ENCODE data around the gene RAB4B.
"Not testable (repeated sequence)": the region's sequence is repeated elsewhere in the genome, so short reads cannot be mapped to it uniquely, and the experiment has no call there.

RAB4B gene, protein sequence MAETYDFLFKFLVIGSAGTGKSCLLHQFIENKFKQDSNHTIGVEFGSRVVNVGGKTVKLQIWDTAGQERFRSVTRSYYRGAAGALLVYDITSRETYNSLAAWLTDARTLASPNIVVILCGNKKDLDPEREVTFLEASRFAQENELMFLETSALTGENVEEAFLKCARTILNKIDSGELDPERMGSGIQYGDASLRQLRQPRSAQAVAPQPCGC

DNA sequence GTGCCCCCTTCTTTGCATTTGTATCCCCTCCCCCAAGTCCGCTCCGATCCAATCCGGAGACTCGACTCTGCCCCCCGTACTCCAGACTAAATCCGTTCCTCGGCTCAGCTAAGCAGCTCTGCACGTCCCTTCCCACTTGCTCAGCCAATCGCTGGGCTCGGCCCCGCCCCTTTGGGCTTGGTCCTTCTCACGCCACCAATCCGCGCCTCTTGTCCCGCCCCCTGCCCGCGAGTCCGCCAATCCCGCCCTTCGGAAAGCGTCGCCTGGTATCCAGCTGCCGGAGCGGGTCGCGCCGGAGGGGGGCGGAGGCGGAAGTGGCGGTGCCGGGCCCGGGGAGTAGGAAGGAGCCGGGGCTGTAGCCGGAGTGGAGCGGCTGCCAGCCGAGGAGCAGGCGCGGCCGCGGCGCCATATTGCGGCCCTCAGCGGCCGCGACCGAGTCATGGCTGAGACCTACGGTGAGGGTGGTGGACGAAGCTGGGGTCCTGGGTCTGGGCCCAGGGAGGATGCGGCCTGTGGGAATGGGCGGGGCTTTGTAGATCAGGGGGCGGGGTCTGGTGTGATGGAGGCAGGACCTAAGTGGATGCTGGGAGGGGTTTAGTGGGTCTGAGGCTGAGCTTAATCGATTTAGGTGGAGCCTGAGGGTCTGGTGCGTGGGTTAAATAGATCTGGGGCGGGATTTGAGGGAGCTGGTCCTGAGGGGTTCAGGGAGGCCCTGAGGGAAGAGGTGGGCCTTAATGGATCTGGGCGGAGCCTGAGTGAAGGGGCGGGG lies at the start of gene RAB4B:
Gene RAB4B, plus strand, starts transcription at position 311 of the 769 bp plus-strand sequence. Its CDS starts 129 bp downstream, at position 440.
- in situ Hi-C loops (cut with HindIII; ENCODE audit: low sequenced_read_pairs) = no loop called here

DNA sequence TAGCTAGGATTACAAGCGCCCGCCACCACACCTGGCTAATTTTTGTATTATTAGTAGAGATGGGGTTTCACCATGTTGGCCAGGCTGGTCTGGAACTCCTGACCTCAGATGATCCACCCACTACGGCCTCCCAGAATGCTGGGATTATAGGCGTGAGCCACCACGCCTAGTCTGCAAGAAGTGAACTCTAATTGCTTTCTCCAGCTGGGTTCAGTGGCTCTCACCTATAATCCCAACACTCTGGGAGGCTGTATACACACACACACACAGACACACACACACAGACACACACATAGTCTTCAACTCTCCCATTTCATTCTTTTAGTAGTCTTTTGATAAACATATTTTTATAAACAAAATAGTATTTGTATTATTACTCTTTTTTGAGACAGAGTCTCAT lies 48.0 kb upstream of the RAB4B start:
- in situ Hi-C loops (cut with HindIII; ENCODE audit: low sequenced_read_pairs) = not testable (repeated sequence)

DNA sequence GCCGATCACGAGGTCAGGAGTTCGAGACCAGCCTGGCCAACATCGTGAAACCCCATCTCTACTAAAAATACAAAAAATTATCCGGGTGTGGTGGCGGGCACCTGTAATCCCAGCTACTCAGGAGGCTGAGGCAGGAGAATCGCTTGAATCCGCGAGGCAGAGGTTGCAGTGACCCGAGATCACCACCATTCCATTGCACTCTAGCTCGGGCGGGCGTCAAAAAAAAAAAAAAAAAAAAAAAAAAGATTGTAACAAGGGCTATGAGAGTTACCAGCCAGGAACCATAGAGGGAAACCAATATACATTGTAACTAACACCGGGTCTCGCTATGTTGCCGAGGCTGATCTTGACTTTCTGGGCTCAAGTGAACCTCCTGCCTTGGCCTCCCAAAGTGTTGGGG lies 45.7 kb upstream of the RAB4B start:
- in situ Hi-C loops (cut with HindIII; ENCODE audit: low sequenced_read_pairs) = not testable (repeated sequence)

DNA sequence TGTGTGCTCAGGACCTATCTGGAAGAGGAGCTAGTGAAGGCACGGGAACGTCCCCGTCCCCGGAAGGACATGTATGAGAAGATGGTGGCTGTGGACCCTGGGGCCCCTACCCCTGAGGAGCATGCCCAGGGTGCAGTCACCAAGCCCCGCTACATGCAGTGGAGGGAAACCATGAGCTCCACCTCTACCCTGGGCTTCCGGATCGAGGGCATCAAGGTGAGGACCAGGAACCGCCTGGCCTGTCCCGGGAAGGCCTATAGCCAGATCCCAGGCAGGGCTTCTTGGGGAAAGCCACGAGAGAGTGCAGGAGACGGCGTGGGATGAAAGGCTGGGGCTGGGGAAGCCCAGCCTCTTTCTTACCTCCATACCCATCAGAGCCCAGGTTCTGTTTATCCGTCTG lies 44.9 kb upstream of the RAB4B start:
- in situ Hi-C loops (cut with HindIII; ENCODE audit: low sequenced_read_pairs) = no loop called here

DNA sequence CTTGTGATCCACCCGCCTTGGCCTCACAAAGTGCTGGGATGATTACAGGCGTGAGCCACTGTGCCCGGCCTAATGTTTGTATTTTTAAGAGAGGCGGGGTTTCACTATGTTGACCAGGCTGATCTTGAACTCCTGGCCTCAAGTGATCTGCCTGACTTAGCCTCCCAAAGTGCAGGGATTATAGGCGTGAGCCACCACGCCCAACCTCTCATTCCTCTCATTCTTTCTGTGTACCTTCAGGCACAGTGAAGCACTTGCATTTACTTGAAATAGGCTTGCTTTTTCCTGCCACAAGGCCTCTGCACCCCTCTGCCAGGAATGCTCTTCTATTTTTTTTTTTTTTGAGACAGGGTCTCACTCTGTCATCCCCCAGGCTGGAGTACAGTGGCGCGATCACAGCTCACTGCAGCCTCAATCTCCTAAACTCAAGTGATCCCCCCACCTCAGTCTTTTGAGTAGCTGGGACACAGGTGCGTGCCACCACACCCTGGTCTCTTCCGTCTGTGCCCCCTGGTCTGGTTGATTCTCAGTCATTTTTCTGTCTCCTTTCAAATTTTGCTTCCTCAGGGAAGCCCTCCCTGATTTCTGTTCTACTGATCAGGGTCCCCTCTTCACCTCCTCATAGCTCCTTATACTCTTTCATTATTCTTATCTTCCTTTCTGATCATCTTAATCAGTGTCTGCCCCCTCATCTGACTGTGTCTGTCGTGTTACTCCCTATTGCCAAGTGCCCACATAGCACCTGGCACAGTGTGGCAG lies 42.9 kb upstream of the RAB4B start:
- in situ Hi-C loops (cut with HindIII; ENCODE audit: low sequenced_read_pairs) = no loop called here

DNA sequence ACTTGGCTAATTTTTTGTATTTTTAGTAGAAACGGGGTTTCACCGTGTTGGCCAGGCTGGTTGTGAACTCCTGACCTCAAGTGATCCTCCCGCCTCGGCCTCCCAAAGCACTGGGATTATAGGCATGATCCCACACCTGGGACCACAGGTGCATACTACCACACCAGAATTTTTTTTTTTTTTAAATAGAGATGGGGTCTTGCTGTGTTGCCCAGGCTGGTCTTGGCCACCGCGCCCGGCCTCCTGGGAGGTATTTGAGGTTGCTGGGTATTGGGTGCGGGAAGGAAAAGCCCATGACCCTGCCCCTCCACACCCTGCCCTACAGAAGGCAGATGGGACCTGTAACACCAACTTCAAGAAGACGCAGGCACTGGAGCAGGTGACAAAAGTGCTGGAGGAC lies 41.4 kb upstream of the RAB4B start:
- in situ Hi-C loops (cut with HindIII; ENCODE audit: low sequenced_read_pairs) = no loop called here

DNA sequence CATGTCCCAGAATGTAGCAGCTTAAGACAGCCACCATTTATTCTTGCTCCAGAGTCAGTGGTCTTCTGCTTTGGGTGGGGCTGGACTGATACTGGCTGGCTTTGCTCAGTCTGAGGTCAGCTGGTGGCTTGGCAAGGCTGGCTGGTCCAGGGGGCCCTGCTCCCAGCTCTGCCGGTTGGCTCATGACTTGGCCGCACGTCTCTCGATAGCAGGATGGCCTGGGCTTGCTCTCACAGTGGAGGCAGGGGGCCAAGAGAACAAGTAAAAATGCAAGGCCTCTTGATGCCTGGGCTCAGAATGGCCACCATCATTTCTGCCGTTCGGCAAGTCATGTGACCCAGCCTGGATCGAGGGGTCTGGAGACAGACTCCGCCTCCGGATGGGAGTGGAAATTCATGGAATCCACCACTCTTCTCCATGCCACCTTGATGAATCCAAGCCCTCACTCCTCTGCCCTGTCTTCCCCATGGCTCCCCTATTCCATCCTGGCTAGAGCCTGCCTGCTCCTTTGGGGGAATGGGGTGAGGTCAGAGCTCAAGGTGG lies 40.9 kb upstream of the RAB4B start:
- in situ Hi-C loops (cut with HindIII; ENCODE audit: low sequenced_read_pairs) = no loop called here

DNA sequence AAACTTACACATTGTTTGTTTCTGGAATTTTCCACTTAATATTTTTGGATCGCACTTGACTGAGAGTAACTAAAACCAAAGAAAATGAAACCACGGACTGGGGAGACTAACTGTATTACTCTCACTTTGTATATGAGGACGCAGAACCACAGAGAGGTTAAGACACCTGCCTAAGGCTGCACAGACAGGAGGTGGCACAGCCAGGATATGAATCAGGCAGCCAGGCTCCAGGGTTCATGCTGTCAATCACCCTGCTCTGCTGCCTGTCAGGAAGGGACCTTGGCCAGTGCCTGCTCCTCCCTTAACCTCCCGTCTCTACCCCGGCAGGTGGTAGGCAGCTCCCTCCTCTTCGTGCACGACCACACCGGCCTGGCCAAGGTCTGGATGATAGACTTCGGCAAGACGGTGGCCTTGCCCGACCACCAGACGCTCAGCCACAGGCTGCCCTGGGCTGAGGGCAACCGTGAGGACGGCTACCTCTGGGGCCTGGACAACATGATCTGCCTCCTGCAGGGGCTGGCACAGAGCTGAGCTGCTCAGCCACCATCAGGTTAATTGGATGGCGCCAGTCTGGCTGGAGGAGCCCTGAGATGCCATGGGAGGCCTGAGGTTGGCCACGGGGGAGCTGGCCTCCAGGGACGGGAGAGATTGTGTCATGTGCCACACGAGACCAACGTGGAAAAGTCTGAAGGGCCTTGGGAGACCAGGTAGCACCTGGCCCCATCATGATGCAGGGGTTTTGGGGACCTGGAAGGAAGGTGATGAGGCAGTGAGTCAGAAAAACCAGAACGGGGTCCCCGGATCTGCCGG lies 38.8 kb upstream of the RAB4B start:
- in situ Hi-C loops (cut with HindIII; ENCODE audit: low sequenced_read_pairs) = no loop called here

DNA sequence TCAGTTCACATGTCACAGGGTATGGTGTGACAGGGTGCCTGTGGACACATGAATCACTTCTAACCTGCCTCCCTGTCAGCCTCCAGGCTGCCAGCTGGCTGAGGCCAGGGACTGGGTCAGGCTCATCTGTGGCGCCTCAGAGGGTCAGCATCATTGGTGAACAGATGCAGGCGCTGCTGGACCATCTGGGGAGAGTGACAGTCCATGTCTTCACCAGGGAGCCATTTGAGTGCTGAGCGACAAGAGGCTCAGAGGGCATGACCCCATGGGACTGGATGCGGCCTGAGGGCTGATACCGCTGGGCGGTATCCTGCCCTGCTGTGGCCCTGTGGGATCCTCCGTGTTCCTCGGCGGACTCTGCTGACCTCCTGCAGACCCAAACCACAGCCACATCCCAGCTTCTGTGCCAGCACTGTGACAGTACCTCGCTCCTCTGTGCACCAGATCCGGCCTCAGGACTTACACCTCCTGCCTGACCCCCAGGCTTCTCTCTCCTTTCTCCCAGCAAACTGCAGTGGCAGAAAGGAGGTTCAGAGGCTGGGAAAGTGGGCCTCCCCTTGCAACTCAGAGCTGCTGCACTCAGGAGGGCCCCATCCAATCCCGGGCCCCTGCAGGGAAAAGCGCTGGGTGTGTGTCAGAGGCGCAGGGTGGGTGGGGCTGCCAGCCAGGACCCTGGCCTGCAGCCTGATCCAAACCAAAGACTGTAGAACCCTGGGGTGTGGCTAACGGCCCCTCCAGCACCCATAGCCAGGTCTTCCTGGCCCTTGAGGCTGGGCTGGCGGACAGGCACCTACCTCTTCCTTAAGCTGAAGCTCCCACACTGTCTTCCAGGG lies 38.0 kb upstream of the RAB4B start:
- in situ Hi-C loops (cut with HindIII; ENCODE audit: low sequenced_read_pairs) = no loop called here

DNA sequence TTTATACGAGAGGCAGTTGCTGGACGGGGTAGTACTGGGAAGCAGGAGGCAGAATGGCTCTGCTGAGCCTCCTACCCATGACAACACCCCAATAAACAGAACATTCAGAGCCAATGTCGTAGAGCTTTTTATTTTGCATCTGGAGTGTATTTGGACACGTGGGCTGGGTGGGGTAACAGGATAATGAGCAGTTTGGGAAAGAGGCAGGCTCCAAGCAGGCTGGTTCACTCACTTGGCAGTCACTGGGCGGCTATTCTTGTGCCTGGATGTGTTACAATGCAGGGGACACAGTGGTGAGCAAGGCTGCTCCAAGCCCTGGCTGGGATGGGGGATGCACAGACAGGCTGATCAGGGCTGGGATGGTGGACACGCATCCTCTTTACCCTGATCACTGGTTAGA lies 37.3 kb upstream of the RAB4B start:
- in situ Hi-C loops (cut with HindIII; ENCODE audit: low sequenced_read_pairs) = no loop called here

DNA sequence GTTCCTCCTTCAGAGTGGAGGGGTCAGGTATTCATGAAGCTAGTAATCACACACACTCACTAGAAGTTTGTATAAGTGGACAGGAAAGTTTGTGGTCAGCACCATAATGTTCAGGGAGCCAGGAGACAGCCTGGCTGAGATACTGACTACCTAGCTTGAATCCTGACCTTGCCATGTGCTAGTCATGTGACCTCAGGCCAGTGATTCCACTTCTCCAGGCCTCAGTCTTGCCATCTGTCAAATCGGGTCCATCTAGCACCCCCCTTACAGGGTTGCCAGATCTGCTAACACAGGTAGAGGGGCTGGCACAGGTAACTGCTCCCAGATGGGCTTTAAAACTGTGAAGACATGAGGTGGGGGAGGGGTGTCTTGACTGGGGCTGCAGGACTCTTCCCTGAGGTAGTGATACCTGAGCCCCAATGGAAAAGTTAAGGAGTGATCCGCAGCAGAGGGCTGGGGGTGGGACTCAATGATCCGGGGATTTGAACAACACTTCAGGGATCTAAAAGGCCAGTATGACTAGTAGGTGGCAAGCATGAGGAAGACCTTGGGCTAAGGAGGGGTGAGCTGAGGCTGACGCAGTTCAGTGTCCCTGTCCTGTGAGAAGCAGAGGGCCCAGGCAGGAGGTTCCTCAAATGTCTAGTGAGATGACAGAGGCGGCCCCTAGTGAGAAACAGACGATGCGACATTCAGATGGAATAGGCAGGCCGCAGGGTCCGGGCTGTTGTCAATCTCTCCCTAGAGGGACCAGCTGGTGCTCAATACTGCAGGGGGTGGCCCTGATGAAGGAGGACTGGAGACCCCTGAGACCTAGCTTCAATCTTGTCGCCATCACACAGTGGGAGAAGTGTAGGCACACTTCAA lies 36.3 kb upstream of the RAB4B start:
- in situ Hi-C loops (cut with HindIII; ENCODE audit: low sequenced_read_pairs) = no loop called here

DNA sequence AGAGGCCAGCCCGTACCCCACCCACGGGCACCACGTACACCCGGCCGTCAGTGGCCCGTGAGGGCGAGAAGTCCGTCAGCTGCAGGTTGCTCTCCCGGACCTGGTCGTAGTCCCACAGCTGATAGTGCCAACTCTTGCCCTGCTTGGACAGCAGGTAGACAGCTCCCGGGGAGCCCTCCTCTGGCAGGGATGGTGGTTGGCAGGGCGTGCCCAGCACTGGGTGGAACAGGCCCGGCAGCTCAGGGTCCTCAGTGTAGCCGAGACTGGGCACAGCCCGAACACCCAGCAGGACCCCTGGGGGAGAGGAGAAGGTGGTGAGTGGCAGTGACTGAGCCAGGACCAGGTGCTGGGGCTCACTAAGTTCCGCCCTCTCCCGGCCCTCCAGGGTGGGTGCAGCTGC lies 35.6 kb upstream of the RAB4B start:
- in situ Hi-C loops (cut with HindIII; ENCODE audit: low sequenced_read_pairs) = no loop called here

DNA sequence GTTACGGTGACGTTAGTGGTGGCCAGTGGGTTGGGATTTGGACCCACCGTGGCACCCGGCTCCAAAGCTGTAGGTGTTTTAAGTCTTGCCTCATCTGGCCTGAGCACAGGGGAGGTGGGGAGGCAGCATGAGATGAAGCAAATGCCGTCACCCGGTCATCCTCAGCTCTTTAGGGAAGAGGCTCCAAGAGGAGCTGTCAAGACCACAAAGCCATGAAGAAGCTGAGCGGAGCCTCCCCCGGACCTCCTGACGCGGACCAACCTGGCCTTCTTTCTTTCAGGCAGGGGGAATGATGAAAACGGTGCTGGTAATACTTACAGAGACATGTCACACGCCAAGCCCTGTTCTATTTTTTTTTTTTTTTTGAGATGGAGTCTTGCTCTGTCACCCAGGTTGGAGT lies 35.2 kb upstream of the RAB4B start:
- in situ Hi-C loops (cut with HindIII; ENCODE audit: low sequenced_read_pairs) = no loop called here

DNA sequence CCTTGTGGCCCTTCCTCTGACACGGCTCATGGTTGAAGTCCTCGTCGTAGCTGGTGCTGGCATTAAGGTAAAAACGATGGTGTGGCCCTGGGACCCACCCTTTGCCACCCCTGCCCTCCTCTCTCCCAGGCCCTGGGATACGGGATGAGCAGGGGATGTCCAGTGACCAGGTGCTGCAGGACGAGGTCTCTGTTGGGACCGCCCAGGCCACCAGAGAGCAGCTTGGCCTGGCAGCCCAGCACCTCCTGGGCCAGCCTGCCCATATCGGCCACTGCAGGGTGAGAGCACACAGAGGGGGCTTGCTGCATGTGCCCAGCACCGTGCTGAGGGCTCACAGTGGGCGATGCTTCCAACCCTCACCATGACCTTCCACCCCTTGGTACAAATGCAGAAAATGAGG lies 34.1 kb upstream of the RAB4B start:
- in situ Hi-C loops (cut with HindIII; ENCODE audit: low sequenced_read_pairs) = no loop called here

DNA sequence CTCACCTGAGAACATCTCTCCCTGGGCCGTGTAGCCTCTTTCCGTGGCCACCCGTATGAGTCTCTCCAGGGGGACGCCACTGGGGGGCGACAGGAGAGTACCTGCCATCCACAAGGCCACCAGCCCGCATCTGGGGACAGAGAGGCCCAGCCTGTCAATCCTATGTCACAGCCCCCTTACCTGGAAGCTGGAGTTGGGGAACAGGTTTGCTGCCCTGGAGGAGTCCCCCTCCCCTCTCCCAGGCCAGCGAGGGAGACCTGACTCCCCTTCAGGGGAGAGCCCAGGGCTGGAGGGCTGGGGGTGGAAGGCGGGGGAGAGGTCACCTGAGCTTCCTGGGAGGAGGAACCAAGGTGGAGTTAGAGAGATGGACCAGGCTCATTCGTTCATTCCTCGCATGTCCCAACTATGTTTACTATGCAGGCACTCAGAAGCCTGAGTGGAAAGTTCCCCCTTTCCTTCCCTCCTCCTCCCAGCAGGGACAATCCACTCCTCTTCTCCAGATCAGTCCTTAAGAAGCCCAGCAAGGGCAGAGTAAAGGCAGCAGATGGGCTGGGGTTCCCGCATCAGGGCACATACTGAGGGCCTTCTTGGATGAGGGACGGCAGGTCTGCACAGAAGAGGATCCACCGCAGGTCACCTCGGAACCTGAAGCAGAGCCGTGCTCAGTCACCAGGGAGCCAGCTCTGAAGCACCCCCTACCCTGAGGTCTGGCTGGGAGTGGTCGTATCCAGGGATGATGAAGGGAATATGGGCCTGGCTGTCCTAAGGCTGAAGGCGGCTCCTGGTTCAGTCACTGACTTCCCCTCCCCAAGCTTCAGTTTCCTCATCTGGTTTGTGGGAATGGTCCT lies 33.3 kb upstream of the RAB4B start:
- in situ Hi-C loops (cut with HindIII; ENCODE audit: low sequenced_read_pairs) = no loop called here

DNA sequence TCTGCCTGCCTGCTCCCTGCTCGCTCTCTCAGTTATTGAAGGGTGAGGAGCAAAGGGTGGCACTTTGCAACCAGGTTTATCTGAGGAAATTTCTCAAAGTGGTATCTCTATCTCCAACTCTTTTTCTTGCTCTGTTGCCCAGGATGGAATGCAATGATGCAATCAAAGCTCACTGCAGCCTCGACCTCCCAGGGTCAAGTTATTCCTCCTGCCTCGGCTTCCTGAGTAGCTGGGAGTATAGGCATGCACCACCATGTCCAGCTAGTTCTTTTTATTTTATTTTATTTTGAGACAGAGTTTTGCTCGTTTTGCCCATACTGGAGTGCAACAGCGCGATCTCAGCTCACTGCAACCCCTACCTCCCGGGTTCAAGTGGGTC lies 32.7 kb upstream of the RAB4B start:
- in situ Hi-C loops (cut with HindIII; ENCODE audit: low sequenced_read_pairs) = no loop called here

DNA sequence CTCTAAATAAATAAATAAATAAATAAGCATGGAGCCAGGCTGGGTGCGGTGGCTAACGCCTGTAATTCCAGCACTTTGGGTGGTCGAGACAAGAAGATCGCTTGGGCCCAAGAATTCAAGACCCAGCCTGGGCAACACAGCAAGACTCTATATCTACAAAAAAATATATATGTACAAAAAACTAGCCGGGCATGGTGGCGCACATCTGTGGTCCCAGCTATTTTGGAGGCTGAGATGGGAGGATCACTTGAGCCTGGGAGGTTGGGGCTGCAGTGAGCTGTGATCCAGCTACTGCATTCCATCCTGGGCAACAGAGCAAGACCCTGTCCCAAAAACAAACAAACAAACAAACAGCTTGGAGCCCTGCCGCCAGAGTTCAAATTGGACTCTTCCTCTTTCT lies 30.5 kb upstream of the RAB4B start:
- in situ Hi-C loops (cut with HindIII; ENCODE audit: low sequenced_read_pairs) = no loop called here
